ENCODE measurements around the gene HMOX2.

GRCh38 chr16:4510747-4511426 is 34.7 kb downstream of the HMOX2 start:
- TF ChIP-seq EZH2 (IDR thresholded peaks at IDR 0.05) (no peak), POLR2AphosphoS5 (IDR thresholded peaks at IDR 0.05; ENCODE audit: borderline replicate concordance, low read depth, low read length) (no peak)

All from SK-N-MC (cell line).